AG04449 (cell line): ENCODE results near the gene GRM7.

Source experiments
- CTCF ChIA-PET: fragments of 350-600 bp; formaldehyde crosslinking; extraction: SDS; loops from one replicate; lab custom pipeline; 2021; ENCODE audit warnings: antibody characterized with exemption; lab: Yijun Ruan, JAX
- POLR2A ChIA-PET: fragments of 400-600, 350-600 bp; formaldehyde crosslinking; extraction: SDS; loops from one replicate; lab custom pipeline; 2020; ENCODE audit warnings: antibody characterized with exemption, inconsistent platforms; lab: Yijun Ruan, JAX
- DNase-seq: peaks from one replicate; pipeline ENCODE4 v3.0.0-alpha.2; 2010; ENCODE audit warnings: low read depth, low spot score
- H3K4me3 ChIP-seq: 2 replicates; pipeline ENCODE4 v1.5.1; 2011; ENCODE audit warnings: low read depth, mild to moderate bottlenecking, control low read depth, low read length
- CTCF ChIP-seq: IDR thresholded peaks from one replicate; pipeline ENCODE4 v1.5.1; 2011; ENCODE audit warnings: mild to moderate bottlenecking, moderate library complexity, low read length, control low read depth, inconsistent platforms; ENCODE audit not compliant: insufficient read depth; ENCODE audit errors: missing control alignments

Gene GRM7

GRCh38 chr3:6860954-6861624, at the start of gene GRM7:
TSS of gene GRM7 (plus strand) at chr3:6861115.
- no peak within 1 kb of the TSS for H3K4me3 ChIP-seq
- no peak for DNase-seq
- no peak for TF ChIP-seq CTCF
- CTCF ChIA-PET: no interaction called here
- POLR2A ChIA-PET: no interaction called here

GRCh38 chr3:6821411-6821810, 39.5 kb upstream of the GRM7 start:
- ChIA-PET POLR2A (no interaction called here), CTCF (no interaction called here)
- DNase-seq: no peak
- TF ChIP-seq CTCF: no peak
- H3K4me3 ChIP-seq: no peak overlapping the region

GRCh38 chr3:6825524-6825923, 35.4 kb upstream of the GRM7 start:
- POLR2A ChIA-PET: no interaction called here
- DNase-seq: no peak
- CTCF ChIA-PET: no interaction called here
- no peak overlapping the region for H3K4me3 ChIP-seq
- no peak for TF ChIP-seq CTCF

GRCh38 chr3:6827453-6827852, 33.5 kb upstream of the GRM7 start:
- TF ChIP-seq CTCF: no peak
- CTCF ChIA-PET: no interaction called here
- POLR2A ChIA-PET: no interaction called here
- no peak overlapping the region for H3K4me3 ChIP-seq
- no peak for DNase-seq

GRCh38 chr3:6844723-6845122, 16.2 kb upstream of the GRM7 start:
- POLR2A ChIA-PET: no interaction called here

GRCh38 chr3:6854184-6854583, 6.7 kb upstream of the GRM7 start:
- DNase-seq: no peak
- no peak overlapping the region for H3K4me3 ChIP-seq
- no peak for TF ChIP-seq CTCF
- ChIA-PET CTCF (no interaction called here), POLR2A (no interaction called here)

More at GRCh38 chr3:6844723-6845122, 16.2 kb upstream of the GRM7 start:
- DNase-seq: no peak
- no peak overlapping the region for H3K4me3 ChIP-seq
- no peak for TF ChIP-seq CTCF
- CTCF ChIA-PET: no interaction called here
